GM21528 (cell line): ENCODE results near the gene TTC9B.

ENCODE experiments used
- ATAC-seq: cut with Tn5 transposase; IDR thresholded peaks from one replicate; pipeline ENCODE4 v1.9.1; 2021; ENCODE audit warnings: mild to moderate bottlenecking, moderate library complexity; ENCODE audit not compliant: unreplicated experiment, low FRiP score

Gene TTC9B

DNA sequence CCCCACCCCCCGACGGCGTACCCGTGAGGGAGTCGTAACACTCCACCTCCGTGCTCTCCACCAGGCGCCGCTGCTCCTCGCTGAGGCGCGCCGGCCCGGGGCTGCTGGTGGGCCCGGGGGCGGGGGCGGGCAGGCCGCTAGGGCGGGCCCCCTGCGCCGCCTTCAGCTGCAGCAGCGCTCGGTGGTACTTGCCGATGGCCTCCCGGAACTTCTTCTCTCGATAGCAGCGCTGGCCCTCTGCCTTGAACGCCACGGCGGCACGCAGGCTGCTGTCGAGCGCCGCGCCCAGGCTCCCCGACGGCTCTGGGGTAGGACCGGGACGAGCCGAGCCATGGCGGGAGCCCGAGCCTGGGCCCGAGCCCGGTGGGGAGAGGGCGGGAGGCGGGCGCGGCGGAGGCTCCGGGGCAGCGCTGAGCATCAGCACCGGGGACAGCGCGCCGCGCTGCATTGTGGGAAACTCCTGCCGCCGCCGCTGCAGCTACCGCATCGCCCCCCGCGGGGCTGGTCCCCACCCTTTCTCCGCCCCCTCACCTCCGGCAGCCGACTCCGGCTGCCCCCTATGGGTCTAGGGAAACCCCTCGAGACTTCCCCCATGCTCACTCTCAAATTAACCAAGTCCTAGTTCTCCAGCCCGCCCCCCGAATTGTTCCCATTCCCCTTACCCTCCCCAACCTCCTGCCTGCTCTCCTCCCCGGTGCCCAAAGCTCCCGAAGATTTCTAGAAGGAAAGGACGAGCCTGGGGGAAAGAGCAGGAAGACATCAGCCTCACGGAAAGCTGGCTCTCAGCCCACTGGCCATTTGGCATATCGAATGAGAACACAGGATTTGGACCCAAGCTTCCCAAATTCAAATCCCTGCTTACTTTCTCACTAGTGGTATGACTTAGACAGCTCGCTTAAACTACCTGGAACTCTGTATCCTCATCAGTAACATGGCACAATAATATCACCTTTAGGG, at the start of gene TTC9B:
Gene TTC9B, minus strand, starts transcription at position 451 of the 957 bp plus-strand sequence. Its CDS starts 3 bp downstream, at position 448.
- ATAC-seq = no peak

DNA sequence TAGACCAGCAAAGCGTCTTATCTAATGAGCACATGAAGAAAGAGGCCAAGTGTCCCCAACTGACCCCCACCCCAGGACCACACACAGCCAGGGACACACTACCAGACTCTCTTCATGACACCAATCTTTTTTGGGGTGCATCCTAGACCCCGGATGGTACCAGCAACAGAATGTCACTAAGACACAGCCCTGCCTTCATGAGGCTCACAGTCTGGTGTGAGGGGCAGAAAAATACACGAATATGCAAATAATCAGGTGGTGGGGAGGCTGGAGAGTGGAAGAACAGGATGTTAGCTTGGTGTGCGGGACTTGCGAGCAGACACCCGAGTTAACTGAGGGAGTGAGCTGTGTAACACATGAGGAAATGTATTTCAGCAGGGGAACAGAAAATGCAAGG, 49.4 kb upstream of the TTC9B start:
- no peak for ATAC-seq

DNA sequence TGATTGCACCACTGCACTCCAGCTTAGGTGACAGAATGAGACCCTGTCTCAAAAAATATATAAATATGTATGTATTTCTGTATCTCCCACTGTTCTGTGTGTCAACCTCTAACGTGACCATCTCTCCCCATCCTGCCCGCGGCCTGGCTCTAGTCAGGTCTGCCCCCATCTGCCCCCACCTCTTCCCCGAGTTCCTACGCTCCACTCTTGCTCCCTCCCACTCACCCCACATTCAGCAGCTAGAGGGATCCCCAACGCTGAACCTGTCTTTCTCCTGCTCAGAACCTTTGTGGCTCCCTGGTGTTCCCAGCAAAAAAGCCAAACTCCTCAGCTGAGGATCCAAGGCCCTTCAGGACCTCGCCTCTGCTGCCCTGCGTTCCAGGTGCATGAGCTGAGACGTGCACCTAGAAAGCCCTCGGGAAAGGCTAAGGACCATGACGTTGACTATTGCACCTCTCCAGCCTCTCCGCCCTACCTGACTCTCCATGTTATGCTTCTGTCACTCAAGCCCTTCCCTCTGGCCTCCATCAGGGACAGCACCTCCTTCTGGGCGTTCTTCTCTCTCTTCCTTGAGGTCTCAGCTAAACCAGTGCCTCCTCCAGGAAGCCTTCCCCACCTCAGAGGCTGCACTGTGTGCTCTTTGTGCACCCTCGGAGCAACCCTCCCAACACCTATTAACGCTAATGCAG, 48.9 kb upstream of the TTC9B start:
- no peak for ATAC-seq

DNA sequence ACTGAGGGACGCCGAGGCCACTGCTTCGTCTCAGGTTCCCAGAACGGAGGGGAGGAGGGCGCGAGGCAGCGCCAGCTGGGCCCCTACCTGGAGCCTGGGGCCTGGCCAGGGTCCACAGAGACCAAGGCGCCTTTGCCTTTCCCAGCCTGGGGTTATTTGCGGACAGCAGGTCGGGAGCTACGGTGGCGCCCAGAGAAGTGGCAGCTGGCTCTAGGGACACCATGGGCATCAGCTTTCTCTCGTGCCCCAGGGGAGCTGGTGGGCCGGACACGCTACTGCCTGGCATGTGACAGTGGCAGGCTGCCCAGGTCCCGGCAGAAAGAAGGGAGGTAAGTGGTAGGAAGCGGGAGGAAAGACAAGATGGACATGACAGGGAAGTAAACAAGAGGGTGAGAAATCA, 47.9 kb upstream of the TTC9B start:
- no peak for ATAC-seq

DNA sequence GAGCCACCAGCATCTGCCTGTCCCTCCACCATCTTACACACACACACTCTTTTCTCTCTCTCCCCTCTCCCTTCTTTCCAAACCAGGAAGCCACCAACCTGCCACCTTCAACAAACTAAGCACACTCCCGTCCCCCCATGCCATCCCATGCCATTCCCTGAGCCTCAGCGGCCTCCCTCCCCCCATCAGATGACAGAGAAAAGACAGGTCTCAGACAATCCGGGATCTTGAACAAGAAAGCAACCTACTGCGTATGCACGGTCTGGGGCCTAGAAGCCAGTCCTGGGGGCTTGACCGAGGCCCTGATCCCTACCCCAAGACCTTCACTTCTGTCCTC, 47.5 kb upstream of the TTC9B start:
- no peak for ATAC-seq

DNA sequence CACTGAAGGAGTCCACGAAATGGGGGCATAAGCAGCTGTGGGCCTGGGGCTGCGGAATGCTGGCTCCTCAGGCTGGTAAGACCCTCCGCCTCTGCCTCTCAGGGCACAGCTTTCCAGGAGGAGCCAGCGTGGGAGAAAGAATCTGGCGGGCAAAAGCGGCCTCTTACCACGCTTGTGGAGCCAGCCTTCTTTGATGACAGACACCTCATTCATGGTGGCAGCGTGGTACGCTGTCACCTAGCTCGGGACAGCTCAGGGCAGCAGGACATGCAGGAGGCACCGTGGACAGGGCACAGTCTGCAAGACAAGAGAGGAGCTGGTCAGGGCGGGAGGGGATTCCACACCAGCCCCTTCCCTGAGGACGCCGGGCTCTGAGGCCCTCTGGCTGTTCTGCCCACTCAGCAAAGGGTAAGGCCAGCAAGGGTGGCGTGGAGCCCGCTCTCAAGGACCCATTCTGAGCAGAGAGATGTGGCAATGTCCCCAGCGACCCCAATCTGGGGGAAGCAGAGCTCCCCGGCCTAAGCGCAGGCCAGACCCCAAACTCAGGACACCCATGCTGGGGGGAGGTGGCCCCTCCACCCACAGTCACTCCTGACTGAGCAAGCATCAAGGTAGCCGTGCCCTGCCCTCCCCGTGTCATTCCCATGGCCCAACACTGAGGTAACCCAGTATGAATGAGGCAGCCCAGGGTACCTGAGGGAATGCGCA, 47.0 kb upstream of the TTC9B start:
- ATAC-seq = no peak

DNA sequence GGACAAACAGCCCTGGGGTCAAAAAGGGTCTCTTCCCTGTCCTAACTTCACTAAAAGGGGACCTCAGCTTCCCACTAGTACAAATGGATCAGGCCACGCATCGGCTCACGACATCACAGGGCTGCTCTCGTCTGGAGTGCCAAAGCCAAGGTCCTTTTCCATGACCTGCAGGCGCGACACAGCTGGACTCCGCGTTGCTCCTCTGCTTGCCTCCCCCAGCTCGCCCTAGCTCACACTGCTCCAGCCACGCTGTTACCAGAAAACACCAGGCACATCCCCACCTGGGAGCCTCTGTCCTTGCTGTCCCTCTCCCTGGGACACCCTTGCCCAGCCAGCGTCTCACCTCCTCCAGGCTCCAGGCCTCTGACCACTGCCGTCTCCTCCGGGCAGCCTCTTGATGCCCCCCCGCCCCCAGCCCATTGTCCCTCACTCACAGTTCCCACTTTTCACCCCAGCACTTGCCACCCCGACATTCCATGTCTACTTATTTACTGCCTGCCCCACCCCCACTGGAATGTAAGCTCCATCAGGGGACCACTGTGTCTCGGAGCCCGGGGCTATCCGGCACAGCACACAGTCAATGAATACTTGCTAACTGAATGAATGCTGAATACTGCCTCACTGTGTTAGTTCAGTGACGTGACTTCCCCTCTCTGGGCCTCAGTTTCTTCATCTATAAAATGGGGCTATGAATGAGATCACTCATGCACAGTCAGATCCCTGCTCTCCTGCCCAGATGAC, 46.3 kb upstream of the TTC9B start:
- no peak for ATAC-seq

DNA sequence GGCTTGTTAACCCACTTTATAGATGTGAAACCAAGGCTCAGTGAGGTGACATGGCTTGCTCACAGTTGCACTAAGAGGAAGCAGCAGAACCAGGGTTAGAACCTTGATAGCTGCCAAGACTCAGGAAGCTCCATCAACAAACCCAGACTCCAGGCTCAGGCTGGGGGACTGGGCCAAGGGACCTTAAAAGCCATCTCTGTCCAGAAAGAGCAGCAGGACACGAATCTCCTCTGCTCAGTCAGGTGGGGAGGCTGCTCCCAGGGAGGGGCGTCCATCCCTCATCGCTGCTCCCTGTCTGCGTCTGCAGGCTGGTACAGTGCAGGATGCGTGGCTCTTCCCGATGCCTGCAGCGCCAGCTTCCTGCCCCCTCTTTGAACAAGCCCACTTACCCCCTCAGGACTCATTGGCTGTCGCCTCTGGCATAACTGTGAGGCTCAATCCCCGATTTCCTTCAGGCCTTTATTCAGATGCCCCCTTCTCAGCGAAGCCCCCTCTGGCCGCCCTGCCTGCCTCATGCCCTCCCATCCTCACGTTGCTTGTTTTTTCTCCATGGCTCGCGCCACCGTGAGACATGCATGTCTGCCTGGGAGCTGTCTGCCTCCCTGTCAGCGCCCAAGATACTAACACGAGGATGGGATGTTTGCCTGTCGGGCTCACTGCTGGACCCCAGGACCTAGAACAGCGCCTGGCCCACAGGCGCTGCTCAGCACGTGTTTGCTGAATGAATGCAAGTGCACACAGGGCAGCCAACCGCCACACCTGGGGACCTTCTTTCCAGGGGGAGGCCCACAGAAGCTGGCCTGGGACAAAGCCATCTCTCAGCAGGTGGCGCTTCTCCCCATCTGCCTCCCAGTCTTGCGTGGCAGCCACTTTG, 45.5 kb upstream of the TTC9B start:
- no peak for ATAC-seq

DNA sequence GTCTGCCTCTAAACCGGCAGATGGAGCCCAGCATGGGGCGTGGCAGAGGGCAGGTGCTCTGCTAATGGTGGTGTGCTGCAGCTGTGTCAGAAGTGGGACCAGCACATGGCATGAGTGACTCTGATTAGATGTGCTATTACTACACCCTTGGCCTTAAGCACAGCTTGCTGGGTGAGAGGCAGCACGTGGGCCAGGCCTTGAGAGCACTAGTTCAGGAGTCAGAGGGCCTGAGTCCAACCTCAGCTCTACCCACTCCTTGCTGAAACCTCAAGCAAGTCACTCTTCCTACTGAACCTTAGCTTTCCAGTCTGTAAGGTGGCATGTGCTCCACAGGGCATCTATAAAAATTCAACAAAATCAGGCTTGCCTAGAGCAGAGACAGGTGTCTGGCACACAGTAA, 44.2 kb upstream of the TTC9B start:
- no peak for ATAC-seq

DNA sequence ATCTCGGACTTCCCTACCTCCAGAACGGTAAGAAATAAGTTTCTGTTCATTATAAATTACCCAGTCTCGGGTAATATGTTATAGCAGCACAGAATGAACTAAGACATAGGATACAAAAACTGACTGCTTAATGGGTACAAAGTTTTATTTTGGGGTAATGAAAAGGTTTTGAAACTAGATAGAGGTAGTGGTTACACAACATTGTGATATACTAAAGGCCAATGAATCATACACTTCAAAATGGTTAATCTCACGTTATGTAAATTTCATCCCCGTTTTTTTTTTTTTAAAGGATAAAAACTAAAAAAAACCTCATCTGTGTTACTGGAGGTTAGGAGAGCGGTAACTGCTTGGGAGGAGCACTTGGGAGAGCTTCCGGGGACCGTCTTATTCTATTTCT, 43.4 kb upstream of the TTC9B start:
- no peak for ATAC-seq

DNA sequence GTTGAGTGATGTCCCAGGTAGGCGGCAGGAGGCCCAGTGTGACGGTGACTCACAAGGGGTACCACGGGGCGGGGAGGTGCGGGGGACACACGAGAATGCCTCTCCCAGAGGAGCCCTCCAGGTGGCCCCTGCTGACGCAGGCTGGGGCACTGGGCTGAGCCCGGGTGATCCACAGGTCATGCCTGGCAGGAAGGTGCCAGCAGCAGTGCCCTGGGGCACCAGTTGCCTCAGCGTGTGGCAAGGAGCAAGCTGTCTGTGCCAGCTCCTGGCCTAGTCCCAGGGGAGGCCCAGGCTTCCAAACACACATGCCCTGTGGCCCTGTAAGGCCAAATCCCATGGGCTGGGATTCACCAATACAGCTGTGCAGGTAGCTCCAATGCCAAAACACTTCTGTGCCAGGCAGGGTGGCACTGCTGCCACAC, 38.9 kb upstream of the TTC9B start:
- no peak for ATAC-seq

DNA sequence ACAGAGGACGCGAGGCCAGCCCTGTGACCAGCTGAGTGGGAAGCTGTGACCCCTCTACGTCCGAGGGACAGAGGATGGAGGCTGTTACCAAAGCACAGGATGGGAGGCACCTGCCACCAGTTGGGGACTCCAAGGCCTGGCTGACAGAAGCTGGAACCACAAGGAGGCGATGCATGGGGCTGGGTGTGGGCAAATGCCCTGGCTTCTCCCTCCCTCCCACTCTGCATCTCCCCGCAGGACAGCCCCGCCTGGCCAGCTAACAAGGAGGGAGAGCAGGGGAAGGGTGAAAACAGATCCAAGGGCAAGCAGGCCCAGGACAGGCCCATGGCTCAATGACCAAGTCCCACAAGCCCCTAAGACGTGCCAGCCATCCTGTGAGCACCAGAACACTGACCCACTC, 38.3 kb upstream of the TTC9B start:
- ATAC-seq = no peak

DNA sequence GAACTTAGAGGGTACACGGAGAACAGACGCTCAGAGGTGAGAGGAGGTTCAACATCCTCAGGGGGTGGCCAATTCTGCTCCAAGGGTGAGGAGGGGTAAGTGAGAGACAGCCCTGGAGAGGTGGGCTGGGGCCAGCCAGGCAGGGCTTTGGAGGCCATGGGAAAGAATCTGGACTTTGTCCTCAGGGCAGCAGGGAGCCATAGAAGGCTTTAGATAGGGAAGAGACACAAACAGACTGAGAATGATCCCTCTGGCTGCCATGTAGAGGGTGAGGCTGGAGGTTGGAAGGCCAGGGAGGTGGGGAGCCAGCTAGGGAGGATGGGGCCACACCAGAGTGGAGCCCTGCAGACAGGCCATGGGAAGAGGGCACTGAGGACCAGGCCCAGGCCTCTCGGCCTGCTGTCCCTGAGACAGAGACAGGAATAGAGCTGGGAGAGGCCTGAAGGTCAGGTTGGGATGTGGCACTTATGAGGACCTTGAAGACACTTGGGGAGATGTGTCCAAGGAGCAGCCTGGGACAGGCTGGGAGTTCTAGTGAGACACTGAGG, 37.5 kb upstream of the TTC9B start:
- ATAC-seq = no peak

DNA sequence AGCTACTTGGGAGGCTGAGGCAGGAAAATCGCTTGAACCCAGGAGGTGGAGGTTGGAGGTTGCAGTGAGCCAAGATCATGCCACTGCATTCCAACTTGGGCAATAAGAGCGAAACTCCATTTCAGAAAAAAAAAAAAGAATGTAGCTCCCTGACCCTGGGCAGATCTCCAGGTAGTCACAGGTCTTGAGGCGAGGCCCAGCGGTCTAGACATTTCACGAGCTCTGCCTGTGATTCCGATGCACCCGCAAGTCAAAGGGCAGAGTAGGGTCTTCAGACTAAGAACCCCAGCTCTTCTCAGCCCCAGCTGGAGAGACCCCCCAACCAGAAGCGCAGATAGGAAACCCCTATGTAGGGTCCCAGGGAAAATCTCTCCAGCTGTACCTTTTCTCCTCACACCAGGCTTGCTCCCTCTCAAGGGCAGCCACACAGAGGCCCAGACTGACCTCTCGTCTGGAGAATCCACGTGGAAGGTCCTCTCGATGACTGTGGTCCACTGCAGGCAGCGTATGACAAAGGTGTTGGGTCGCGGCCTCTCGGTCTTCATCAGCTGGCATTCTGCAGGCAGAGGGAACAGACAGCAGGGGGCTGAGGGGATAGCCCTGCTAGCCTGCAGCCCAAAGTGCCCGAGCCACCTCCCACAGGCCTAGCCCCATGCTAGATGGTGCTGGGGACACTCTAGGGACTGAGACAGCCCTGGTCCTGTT, 36.7 kb upstream of the TTC9B start:
- no peak for ATAC-seq

DNA sequence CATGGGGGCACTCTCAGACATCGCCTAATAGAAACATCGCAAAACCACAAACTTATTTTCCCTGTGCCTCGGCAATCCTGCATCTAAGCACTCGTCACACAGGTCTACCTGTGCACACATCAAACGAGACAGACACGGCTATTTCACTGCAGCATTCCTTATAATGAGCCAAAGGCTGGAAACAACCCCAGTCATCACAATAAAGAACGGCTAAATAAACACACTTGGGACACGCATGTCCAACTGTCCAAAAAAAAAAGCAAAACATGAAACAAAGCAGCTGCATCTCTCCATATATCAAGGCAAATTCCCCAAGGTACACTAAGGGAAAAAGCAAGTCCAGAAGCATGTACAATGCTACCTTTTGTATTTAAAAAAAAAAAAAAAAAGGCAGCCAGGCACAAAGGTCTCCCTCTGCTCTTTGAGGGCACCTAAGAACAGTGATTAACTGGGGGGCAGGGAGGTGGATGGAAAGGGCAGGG, 35.5 kb upstream of the TTC9B start:
- no peak for ATAC-seq

DNA sequence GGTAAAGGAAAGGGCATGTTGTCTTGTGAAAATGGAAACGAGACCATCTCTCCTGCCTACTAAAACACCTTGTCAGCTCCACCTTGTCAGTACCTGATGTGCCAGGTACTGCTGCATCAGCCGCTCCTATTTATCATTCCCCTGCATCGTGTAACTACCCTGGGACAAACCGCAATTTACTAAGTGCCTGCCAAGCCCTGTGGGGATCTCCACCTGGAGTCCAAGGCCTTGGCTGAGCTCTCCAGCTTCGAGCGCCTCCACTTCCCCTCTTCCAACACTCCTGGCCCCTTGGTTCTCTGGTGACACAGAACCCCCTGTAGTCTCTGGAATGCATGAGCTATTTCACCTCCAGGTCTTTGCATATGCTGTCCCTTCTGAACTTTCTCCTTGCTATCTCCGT, 34.2 kb upstream of the TTC9B start:
- no peak for ATAC-seq

DNA sequence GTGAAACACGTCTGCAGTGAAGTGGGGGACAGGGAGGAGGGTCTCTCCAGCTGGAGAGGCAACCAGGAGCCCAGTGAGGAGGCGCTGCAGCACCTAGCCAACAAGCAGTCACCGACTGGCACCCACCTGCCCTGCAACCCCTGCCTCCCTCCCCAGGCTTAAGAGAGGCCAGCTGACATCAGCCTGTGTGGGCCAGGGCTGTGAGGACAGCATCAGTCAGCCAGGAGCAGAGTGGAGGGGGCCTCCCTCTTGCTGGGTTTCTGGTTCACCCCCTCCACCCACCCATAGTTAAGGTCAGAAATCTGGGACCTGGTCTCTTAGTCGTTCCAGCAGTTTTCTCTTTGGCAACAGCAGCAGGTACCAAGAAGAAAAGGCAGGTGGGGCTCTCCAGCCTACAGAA, 33.8 kb upstream of the TTC9B start:
- ATAC-seq = no peak

DNA sequence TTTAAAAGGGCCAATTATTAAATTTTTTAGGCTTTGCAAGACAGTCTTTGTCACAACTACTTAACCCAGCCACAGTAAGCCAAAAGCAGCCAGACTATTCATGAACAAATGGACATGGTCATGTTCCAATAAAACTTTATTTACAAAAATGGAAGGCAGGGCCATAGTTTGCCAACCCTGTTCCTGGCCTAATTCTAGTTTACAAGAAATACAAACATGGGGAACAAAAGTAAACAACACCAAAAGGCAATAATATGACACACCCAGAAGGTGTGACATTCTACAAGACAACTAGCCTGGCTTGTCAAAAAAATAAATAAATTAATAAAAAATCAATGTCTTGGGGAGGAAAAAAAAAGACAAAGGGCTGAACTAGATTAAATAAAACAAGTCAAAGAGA, 33.1 kb upstream of the TTC9B start:
- no peak for ATAC-seq

DNA sequence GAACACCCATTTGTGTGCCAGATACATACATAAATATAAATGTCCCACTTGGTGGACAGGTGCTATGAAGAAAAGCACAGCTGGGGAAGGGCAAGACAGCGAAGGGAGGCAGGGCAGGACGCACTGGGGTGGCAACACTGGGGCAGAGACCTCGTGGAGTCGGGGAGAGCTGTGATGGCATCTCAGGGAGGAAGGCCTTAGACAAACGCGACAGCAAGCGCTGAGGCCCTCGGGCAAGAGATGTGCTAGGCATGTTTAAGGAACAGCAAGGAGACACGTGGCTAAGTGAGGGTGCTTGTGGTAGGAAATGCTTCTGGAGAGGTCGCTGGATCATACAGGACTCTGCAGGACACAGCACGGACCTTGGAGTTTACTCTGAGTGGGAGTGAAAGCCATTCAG, 31.6 kb upstream of the TTC9B start:
- ATAC-seq = no peak
